HepG2 (cell line): ENCODE data around the gene KCND3. TPM values are rescaled to one million over a fixed set of nuclear protein-coding genes. Genes with fewer than 3 reads are reported as not detected.

Experiments
- ATAC-seq: fragments of 200-7000 bp; cut with Tn5 transposase; 3 replicates; pipeline ENCODE4 v1.9.1; 2020; ENCODE audit warnings: mild to moderate bottlenecking, moderate library complexity
- BruUV-seq: library from RNA; stranded (reverse); fragments of 400-500 nt; replicated peaks from 2 replicates; lab custom pipeline; 2021; lab: Mats Ljungman, UMichigan
- CTCF ChIA-PET: fragments of 300-600 bp; formaldehyde crosslinking; extraction: SDS; loops from one replicate; lab custom pipeline; 2021; ENCODE audit warnings: low total read pairs, inconsistent platforms, low intra/inter-chr PET ratio; lab: Yijun Ruan, JAX
- POLR2A ChIA-PET: fragments of 350-600 bp; sonication (Branson Sonifier 250); formaldehyde crosslinking; loops from one replicate; lab custom pipeline; 2020; ENCODE audit warnings: antibody characterized with exemption, inconsistent platforms; lab: Yijun Ruan, JAX
- DNase-seq: peaks from one replicate; pipeline ENCODE4 v3.0.0-alpha.2; 2015; ENCODE audit warnings: low spot score
- FAIRE-seq: peaks from 3 replicates; lab custom pipeline; 2011; peaks lifted over from hg19 to GRCh38; lab: Jason Lieb, UNC
- H2AFZ ChIP-seq: one replicate; pipeline ENCODE4 v1.6.1; 2011; ENCODE audit warnings: low read length, inconsistent platforms
- H3K27ac ChIP-seq: fragments of 300-600 bp; 3 replicates; pipeline ENCODE4 v1.8.0; 2011; ENCODE audit warnings: mixed run types, mild to moderate bottlenecking, mixed read lengths, low read length, inconsistent platforms; ENCODE audit not compliant: insufficient read depth; ENCODE audit errors: extremely low read length
- H3K27me3 ChIP-seq, 2 experiments: fragments of 200-600 bp in 1 of 2; 2 replicates in 1 of 2; 3 replicates in 1 of 2; pipeline versions ENCODE4 v1.6.0 to v1.8.0; 2011; ENCODE audit warnings: low read length in 2 of 2, mild to moderate bottlenecking in 2 of 2, moderate library complexity in 2 of 2, inconsistent platforms in 1 of 2; ENCODE audit not compliant: insufficient read depth in 2 of 2, control insufficient read depth in 1 of 2
- H3K36me3 ChIP-seq, 2 experiments: fragments of 200-600 bp in 1 of 2; replicated peaks in 1 of 2; 2 replicates in 1 of 2; 3 replicates in 1 of 2; pipeline versions ENCODE4 v1.5.1 to v1.8.0; 2011; ENCODE audit warnings: low read length in 2 of 2, inconsistent platforms in 1 of 2; ENCODE audit not compliant: insufficient read depth in 2 of 2, control insufficient read depth in 1 of 2
- H3K4me1 ChIP-seq: 2 replicates; pipeline ENCODE4 v1.5.1; 2012; ENCODE audit warnings: low read length, inconsistent platforms; ENCODE audit not compliant: insufficient read depth
- H3K4me2 ChIP-seq: 2 replicates; pipeline ENCODE4 v1.6.0; 2011; ENCODE audit warnings: low read depth, low read length, inconsistent platforms
- H3K4me3 ChIP-seq, 3 experiments: fragments of 200-600 bp in 1 of 3; sonication (generic), shearing (Covaris generic) in 1 of 3; replicated peaks in 1 of 3; 2 replicates each; pipeline ENCODE4 v1.5.1; 2011 to 2016; ENCODE audit warnings: low read length in 3 of 3, inconsistent platforms in 2 of 3, low read depth in 2 of 3, mild to moderate bottlenecking in 2 of 3, control low read depth in 1 of 3, mixed read lengths in 1 of 3; ENCODE audit not compliant: insufficient read depth in 1 of 3
- H3K79me2 ChIP-seq: one replicate; pipeline ENCODE4 v1.6.1; 2011; ENCODE audit warnings: low read length, inconsistent platforms; ENCODE audit not compliant: insufficient read depth
- H3K9ac ChIP-seq: 2 replicates; pipeline ENCODE4 v1.6.0; 2011; ENCODE audit warnings: mild to moderate bottlenecking, low read depth, low read length, inconsistent platforms; ENCODE audit not compliant: insufficient read depth
- H3K9me3 ChIP-seq: 2 replicates; pipeline ENCODE4 v1.5.1; 2012; ENCODE audit warnings: mild to moderate bottlenecking, low read length
- H4K20me1 ChIP-seq: 2 replicates; pipeline ENCODE4 v1.6.0; 2011; ENCODE audit warnings: inconsistent platforms, mild to moderate bottlenecking, low read length, moderate library complexity; ENCODE audit not compliant: insufficient read depth
- ATF7 ChIP-seq, 2 experiments: fragments of 450-650 bp in 1 of 2; sonication (generic) in 1 of 2; formaldehyde crosslinking in 1 of 2; IDR thresholded peaks; 2 replicates each; pipeline versions ENCODE4 v1.4.0 to v1.6.1; 2016 to 2020; ENCODE audit warnings: antibody characterized with exemption in 1 of 2, mild to moderate bottlenecking in 1 of 2, missing genetic modification reagents in 1 of 2
- CBX1 ChIP-seq: IDR thresholded peaks from one replicate; pipeline ENCODE4 v1.6.1; 2016; ENCODE audit warnings: antibody characterized with exemption, low read depth
- CCDC6 ChIP-seq: sonication (generic); formaldehyde crosslinking; IDR thresholded peaks from 2 replicates; pipeline ENCODE4 v1.8.1; 2022; ENCODE audit warnings: mild to moderate bottlenecking, missing genetic modification reagents, moderate library complexity
- DBP ChIP-seq: sonication (generic); formaldehyde crosslinking; IDR thresholded peaks from 2 replicates; pipeline ENCODE4 v1.4.0; 2020; ENCODE audit warnings: missing genetic modification reagents; ENCODE audit errors: not compliant biosample characterization
- HHEX ChIP-seq: IDR thresholded peaks from 2 replicates; pipeline ENCODE4 v1.6.1; 2016; ENCODE audit warnings: control low read depth
- HNRNPH1 ChIP-seq: fragments of 200-400 bp; formaldehyde crosslinking; optimal IDR thresholded peaks from 2 replicates; pipeline ENCODE3; 2017; ENCODE audit warnings: mild to moderate bottlenecking, low read depth, low read length
- HOXA9 ChIP-seq: sonication (generic); formaldehyde crosslinking; IDR thresholded peaks from 2 replicates; pipeline ENCODE4 v1.8.1; 2022; ENCODE audit warnings: missing genetic modification reagents, mild to moderate bottlenecking, moderate library complexity, borderline replicate concordance
- JUN ChIP-seq: sonication (generic); formaldehyde crosslinking; IDR thresholded peaks from 2 replicates; pipeline ENCODE4 v1.4.0; 2020; ENCODE audit warnings: mild to moderate bottlenecking, missing genetic modification reagents
- JUND ChIP-seq: sonication (generic); formaldehyde crosslinking; IDR thresholded peaks from 2 replicates; pipeline ENCODE4 v1.8.0; 2022; ENCODE audit warnings: mild to moderate bottlenecking, missing genetic modification reagents
- MAF1 ChIP-seq: sonication (generic); formaldehyde crosslinking; IDR thresholded peaks from 2 replicates; pipeline ENCODE4 v1.5.0; 2020; ENCODE audit warnings: missing genetic modification reagents, borderline replicate concordance
- NKX3-1 ChIP-seq: sonication (generic); formaldehyde crosslinking; IDR thresholded peaks from 2 replicates; pipeline ENCODE4 v1.5.0; 2020; ENCODE audit warnings: missing genetic modification reagents
- SMAD9 ChIP-seq: sonication (generic); formaldehyde crosslinking; IDR thresholded peaks from 2 replicates; pipeline ENCODE4 v1.5.1; 2020; ENCODE audit warnings: mild to moderate bottlenecking, missing genetic modification reagents
- SNRNP70 ChIP-seq: fragments of 200-400 bp; formaldehyde crosslinking; IDR thresholded peaks from 2 replicates; pipeline ENCODE4 v1.6.1; 2017; ENCODE audit warnings: mild to moderate bottlenecking, low read depth, low read length, moderate library complexity
- ZBTB40 ChIP-seq, 2 experiments: fragments of 450-650 bp in 1 of 2; sonication (generic) in 1 of 2; formaldehyde crosslinking in 1 of 2; IDR thresholded peaks; 2 replicates each; pipeline versions ENCODE4 v1.6.1 to v1.8.0; 2016 to 2022; ENCODE audit warnings: antibody characterized with exemption in 1 of 2, mild to moderate bottlenecking in 1 of 2, missing genetic modification reagents in 1 of 2
- ZNF619 ChIP-seq: sonication (generic); formaldehyde crosslinking; IDR thresholded peaks from 2 replicates; pipeline ENCODE4 v1.4.0; 2020; ENCODE audit warnings: mild to moderate bottlenecking, missing genetic modification reagents
- ZNF709 ChIP-seq: sonication (generic); formaldehyde crosslinking; IDR thresholded peaks from 2 replicates; pipeline ENCODE4 v1.5.0; 2020; ENCODE audit warnings: mild to moderate bottlenecking, missing genetic modification reagents
- ZNF776 ChIP-seq: sonication (generic); formaldehyde crosslinking; IDR thresholded peaks from 2 replicates; pipeline ENCODE4 v1.4.0; 2020; ENCODE audit warnings: mild to moderate bottlenecking, missing genetic modification reagents
- WGBS: methylation state at CpG from one replicate; pipeline ENCODE4 v1.1.6; 2017; ENCODE audit warnings: low lambda C conversion rate; 5-methylcytosine and 5-hydroxymethylcytosine counted together
- in situ Hi-C: cut with HindIII; loops from 2 replicates; pipeline ENCODE4 v1.10.0; 2017; ENCODE audit warnings: low pct_unique_long_range_greater_than_20kb; ENCODE audit not compliant: extremely low pct_ligation_motif_present
- intact Hi-C: fragments of 100-400 bp; cut with micrococcal nuclease; formaldehyde crosslinking; loops from one replicate; pipeline ENCODE4 v1.10.0; 2022; ENCODE audit not compliant: unreplicated experiment
- polyA plus RNA-seq, 8 experiments: library from polyadenylated mRNA; depleted of rRNA in 3 of 8; stranded (reverse) in 7 of 8; unstranded in 1 of 8; fragments of >200 nt; fragmentation: Illumina TruSeq in 4 of 8; extraction: Trizol in 4 of 8; gene quantifications; 2 replicates each; pipeline versions ENCODE4 v1.2.1 to v1.2.3, GENCODE V29; 2011 to 2016; ENCODE audit warnings: low read depth in 4 of 8, missing spikeins in 1 of 8, mixed read lengths in 1 of 8; ENCODE audit not compliant: insufficient read depth in 1 of 8
- total RNA-seq, 5 experiments: library from RNA; depleted of rRNA; stranded (reverse); fragments of >200 nt; fragmentation: Illumina TruSeq; extraction: Trizol; gene quantifications; 2 replicates each; pipeline ENCODE4 v1.2.3, GENCODE V29; 2016; ENCODE audit warnings: low read depth in 1 of 5

Gene KCND3
- total and polyA plus RNA-seq, 2 of the 13 experiments (the other 11 are each of a cell fraction or from before 2014, with no cell fraction given), result 0.04 TPM; not detected in 1

- ChIA-PET CTCF (no interaction called here), POLR2A (no interaction called here)
- no TSS peak for BruUV-seq
- WGBS, result 57% methylated on average over 6 of the region's 6 CpGs
- no peak overlapping the region for H3K4me2 ChIP-seq
- no peaks in the 10 kb centered on the region for H3K9me3 ChIP-seq
- ATAC-seq (no peak), FAIRE-seq (no peak), DNase-seq (no peak)
- no peak overlapping the region for H2AFZ ChIP-seq
- no peak overlapping the region for H3K9ac ChIP-seq
- H4K20me1 ChIP-seq, result no peaks in the 10 kb centered on the region
- H3K36me3 ChIP-seq, result no peaks in the 10 kb centered on the region
- no peaks in the 10 kb centered on the region for H3K79me2 ChIP-seq
- H3K27me3 ChIP-seq, result peaks cover 0 to 10% of the 10 kb centered on the region in 2 experiments; a peak in 3 of 5 replicates
- in situ Hi-C loops (no loop called here), intact Hi-C loops (no loop called here)
- H3K27ac ChIP-seq, result no peak overlapping the region
- H3K4me1 ChIP-seq, result no peaks in the 10 kb centered on the region
- no peak overlapping the region for H3K4me3 ChIP-seq
- TF ChIP-seq CCDC6 (CRISPR knock-in tag) (no peak), SMAD9 (CRISPR knock-in tag) (no peak), ZNF776 (CRISPR knock-in tag) (no peak), HOXA9 (no peak), HHEX (CRISPR knock-in tag) (no peak), HNRNPH1 (no peak), DBP (no peak), ZBTB40 (IDR thresholded peaks at IDR 0.05) (no peak), ZBTB40 (CRISPR knock-in tag; IDR thresholded peaks at IDR 0.05) (no peak), MAF1 (no peak), ZNF619 (CRISPR knock-in tag) (no peak), JUN (no peak), JUND (CRISPR knock-in tag) (no peak), ATF7 (IDR thresholded peaks at IDR 0.05) (no peak), ATF7 (CRISPR knock-in tag; IDR thresholded peaks at IDR 0.05) (no peak), ZNF709 (no peak), SNRNP70 (no peak), CBX1 (no peak), NKX3-1 (CRISPR knock-in tag) (no peak)
These were observed 127.9 kb downstream of the KCND3 start for GRCh38 chr1:111861523-111861922.
